Measurements from ENCODE around the gene MATN3. TPM values are rescaled to one million over a fixed set of nuclear protein-coding genes. Genes with fewer than 3 reads are reported as not detected.

The MATN3 gene
- total and polyA plus RNA-seq, 2 of the 13 experiments (the other 11 are each of a cell fraction or from before 2014, with no cell fraction given) = 36.1 to 208 TPM

- TF ChIP-seq ARID5B (CRISPR knock-in tag; IDR thresholded peaks at IDR 0.05) (peak; percentile 73), NCOR1 (IDR thresholded peaks at IDR 0.05; ENCODE audit: borderline replicate concordance, low read length) (peak; percentile 99), ZNF451 (CRISPR knock-in tag; IDR thresholded peaks at IDR 0.05) (0 out of 2 replicates have a peak, but pooled peaks have one; percentile 59), MXD3 (CRISPR knock-in tag; IDR thresholded peaks at IDR 0.05) (peak; percentile 49; the same call in 1 of the 2 replicates), TARDBP (CRISPR knock-in tag; IDR thresholded peaks at IDR 0.05) (peak; percentile 96), CHD2 (IDR thresholded peaks at IDR 0.05; ENCODE audit: low read depth, low read length) (no peak), ZBTB1 (CRISPR knock-in tag; IDR thresholded peaks at IDR 0.05; ENCODE audit: borderline replicate concordance) (no peak), NFRKB (IDR thresholded peaks at IDR 0.05) (no peak), ZNF883 (CRISPR knock-in tag; IDR thresholded peaks at IDR 0.05; ENCODE audit: not compliant biosample characterization) (peak; percentile 81), ZNF326 (CRISPR knock-in tag; IDR thresholded peaks at IDR 0.05; ENCODE audit: borderline replicate concordance) (no peak), SIN3A (IDR thresholded peaks at IDR 0.05; ENCODE audit: borderline replicate concordance, low read depth, low read length) (peak; percentile 88; the same call in 1 of the 2 replicates), ZNF839 (CRISPR knock-in tag; IDR thresholded peaks at IDR 0.05; ENCODE audit: borderline replicate concordance) (peak; percentile 86; the same call in 1 of the 2 replicates), NKX3-1 (CRISPR knock-in tag; IDR thresholded peaks at IDR 0.05) (peak; percentile 71; the same call in 1 of the 2 replicates), SUZ12 (IDR thresholded peaks at IDR 0.05; ENCODE audit: low read depth, low read length) (no peak), STAT5B (CRISPR knock-in tag; IDR thresholded peaks at IDR 0.05) (no peak; the same call in 1 of the 2 replicates), KLF6 (CRISPR knock-in tag; IDR thresholded peaks at IDR 0.05) (peak; percentile 78), ZNF891 (CRISPR knock-in tag; IDR thresholded peaks at IDR 0.05) (peak; percentile 92; the same call in 1 of the 2 replicates), ZNF501 (CRISPR knock-in tag; IDR thresholded peaks at IDR 0.05) (peak; percentile 100), ZNF431 (CRISPR knock-in tag; IDR thresholded peaks at IDR 0.05; ENCODE audit: borderline replicate concordance, low read depth) (peak; percentile 80; the same call in 1 of the 2 replicates), YY1 (IDR thresholded peaks at IDR 0.05; ENCODE audit: insufficient read depth, insufficient replicate concordance, low read depth, low read length) (peak; percentile 69)
- TF ChIP-seq, protein P1, sequence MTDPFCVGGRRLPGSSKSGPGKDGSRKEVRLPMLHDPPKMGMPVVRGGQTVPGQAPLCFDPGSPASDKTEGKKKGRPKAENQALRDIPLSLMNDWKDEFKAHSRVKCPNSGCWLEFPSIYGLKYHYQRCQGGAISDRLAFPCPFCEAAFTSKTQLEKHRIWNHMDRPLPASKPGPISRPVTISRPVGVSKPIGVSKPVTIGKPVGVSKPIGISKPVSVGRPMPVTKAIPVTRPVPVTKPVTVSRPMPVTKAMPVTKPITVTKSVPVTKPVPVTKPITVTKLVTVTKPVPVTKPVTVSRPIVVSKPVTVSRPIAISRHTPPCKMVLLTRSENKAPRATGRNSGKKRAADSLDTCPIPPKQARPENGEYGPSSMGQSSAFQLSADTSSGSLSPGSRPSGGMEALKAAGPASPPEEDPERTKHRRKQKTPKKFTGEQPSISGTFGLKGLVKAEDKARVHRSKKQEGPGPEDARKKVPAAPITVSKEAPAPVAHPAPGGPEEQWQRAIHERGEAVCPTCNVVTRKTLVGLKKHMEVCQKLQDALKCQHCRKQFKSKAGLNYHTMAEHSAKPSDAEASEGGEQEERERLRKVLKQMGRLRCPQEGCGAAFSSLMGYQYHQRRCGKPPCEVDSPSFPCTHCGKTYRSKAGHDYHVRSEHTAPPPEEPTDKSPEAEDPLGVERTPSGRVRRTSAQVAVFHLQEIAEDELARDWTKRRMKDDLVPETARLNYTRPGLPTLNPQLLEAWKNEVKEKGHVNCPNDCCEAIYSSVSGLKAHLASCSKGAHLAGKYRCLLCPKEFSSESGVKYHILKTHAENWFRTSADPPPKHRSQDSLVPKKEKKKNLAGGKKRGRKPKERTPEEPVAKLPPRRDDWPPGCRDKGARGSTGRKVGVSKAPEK (CRISPR knock-in tag; IDR thresholded peaks at IDR 0.05; ENCODE audit: borderline replicate concordance) = no peak; the same call in 1 of the 2 replicates
- TF ChIP-seq, protein P2, sequence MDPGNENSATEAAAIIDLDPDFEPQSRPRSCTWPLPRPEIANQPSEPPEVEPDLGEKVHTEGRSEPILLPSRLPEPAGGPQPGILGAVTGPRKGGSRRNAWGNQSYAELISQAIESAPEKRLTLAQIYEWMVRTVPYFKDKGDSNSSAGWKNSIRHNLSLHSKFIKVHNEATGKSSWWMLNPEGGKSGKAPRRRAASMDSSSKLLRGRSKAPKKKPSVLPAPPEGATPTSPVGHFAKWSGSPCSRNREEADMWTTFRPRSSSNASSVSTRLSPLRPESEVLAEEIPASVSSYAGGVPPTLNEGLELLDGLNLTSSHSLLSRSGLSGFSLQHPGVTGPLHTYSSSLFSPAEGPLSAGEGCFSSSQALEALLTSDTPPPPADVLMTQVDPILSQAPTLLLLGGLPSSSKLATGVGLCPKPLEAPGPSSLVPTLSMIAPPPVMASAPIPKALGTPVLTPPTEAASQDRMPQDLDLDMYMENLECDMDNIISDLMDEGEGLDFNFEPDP (CRISPR knock-in tag; conservative IDR thresholded peaks at IDR 0.05) = no peak
Observed at GRCh38 chr2:20051532-20052228, 39.2 kb upstream of the MATN3 start, which contains the start of gene LAPTM4A (continued).

Data from HepG2 (cell line).